GM21515 (cell line): ENCODE measurements around the gene RORC.

Source experiments
- ATAC-seq: cut with Tn5 transposase; IDR thresholded peaks from one replicate; pipeline ENCODE4 v1.9.1; 2021; ENCODE audit not compliant: unreplicated experiment

RORC gene

DNA sequence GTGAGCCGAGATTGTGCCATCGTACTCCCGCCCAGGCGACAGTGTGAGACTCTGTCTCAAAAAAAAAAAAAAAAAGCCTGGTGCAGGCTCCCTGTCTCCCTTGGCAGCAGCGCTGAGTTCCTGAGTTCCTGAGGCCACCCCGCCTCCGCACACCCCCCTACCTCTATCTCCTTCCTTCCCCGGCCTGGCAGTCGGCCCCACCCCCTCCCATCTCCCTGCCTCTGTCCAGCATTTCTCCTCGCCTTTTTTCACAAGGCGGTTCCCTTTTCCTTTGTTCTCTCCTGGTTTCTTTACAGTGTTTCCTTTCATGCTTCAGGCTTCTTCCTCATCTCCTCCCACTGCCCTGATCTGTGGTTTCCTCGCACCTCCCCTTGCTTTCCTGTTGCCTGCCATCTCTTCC lies 2.7 kb downstream of the RORC start:
- ATAC-seq: no peak

DNA sequence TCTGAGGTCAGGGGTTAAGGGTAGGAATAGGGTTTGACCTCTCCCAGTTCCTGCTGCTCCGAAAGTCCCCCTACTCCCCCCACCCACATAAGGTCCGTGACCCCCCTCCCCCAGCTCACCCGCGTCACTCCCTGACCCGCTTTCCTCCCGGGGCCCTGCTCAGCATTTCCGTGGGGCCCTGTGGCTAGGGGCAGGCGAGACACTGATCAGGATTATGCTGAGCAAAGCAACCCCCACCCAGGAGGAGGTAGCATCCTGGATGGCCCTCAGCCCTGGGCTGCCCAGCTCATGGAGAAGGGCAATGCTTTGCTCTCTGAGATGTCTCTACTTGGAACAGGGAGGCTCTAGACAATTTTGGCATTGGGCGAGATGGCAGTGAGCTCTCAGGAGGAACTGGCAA lies 3.7 kb downstream of the RORC start:
- no peak for ATAC-seq

DNA sequence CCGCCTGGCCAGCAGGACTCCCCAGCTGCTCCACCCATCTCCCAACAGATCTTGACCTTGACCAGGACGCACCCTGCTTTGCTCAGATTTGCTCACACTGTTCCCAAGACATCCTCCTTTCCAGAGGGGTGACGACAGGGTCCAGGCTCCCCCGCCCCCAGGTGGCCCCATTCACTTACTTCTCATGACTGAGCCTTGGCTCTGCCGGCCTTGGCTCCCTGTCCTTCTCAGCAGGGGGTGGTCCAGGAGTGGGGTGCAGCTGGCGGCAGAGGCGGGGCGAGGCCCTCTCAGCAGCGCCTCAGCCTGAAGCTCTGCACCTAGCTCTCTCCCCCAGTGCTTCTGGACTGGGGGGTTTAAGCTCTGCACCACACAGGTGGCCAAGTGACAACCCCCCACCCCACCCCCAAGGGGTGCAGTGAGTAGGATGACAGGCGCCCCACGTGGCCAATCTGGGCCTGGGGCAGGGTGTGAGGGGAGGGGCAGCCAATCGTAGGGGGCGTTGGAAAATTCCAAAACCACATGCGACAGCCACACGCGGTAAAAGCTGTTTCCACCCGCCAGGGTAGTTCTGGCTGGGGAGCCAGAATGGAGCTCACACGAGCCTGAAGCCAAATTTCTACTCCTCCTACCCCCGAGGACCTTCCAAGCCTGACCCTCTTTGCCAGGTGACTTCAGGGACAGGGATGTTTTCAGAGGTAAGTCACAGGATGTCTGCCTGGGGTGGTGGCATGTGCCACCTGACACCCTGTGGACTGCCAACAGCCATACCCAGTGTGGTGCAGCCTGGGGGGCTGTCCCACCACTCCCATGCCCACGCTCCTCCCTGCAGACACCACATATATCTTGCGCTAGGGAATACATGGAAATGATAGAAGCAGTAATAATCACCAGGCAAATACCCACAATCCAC lies 5.6 kb downstream of the RORC start:
- ATAC-seq: no peak

DNA sequence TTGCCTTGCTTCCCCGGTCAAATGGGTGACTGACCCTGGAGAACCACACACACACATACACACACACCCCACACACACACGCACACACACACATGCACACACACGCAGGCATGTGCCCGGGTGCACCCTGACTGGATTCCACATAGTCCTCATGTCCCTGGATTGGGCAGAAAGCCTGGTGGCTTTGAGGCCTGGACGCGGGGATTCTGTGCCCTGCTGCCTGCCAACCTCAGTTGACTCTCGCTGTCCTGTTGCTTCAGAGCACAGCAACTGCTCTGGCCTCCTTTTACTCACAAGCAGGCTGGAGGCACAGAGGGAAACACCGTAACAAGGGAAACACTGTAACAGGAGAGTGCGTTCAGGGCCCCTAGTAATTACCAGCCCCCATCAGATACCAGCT lies 6.4 kb downstream of the RORC start:
- ATAC-seq: no peak

DNA sequence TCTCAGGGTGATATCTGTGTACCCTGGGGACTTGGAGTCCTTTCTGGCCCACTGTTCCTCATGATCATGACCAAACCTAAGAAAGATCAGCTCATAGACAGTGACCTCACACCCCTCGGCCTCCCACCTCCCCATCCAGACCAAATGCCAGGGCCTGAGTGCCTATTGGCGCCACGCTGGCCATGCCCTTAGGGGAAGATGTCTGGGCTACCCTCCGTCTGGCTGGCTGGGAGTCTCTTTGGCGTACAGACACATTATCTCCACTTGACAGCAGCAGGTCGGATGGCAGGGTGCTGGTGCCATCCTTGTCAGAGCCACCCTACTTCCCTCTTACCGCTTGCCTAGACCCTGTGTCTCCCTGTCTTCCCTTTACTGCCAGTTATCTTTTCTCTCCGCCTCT lies 8.4 kb downstream of the RORC start:
- ATAC-seq: no peak

DNA sequence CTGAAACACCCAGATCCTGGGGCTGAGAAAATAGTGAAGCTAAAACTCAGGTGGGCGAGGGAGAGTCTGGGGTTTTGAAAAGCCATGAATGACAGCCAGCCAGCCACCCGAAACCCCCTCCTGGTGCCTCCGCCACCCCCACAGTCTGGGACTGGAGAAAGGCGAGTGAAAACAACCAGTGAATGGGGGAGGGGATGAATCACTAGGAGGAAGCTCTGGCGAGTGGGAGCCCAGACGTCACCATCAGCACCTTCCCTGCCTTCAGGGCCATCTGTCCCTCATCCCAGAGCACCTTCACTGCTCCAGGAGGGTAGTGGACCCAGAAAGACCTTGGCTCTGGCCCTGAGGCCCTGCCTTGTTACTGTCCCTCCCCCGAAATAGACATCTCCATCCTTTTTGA lies 9.2 kb downstream of the RORC start:
- ATAC-seq: no peak

DNA sequence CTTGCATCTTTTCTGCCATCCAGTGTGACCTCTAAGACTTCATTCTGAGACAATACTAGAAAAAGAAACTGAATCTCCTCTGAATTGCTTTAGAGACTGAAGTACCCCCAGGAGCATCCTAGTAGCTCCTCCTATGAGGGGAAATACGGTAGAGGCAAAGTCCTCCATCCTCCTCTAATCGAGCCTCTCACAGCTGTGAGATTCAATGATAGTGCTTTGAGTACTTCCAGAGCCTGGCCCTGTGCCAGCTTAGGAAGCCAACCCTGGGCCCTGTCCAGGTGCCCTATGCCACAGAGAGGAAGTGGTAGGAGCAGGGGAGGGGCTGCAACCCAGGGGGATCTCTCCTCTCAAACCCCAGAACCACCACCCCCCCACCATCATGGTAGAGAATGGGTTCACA lies 10.7 kb downstream of the RORC start:
- ATAC-seq: no peak

DNA sequence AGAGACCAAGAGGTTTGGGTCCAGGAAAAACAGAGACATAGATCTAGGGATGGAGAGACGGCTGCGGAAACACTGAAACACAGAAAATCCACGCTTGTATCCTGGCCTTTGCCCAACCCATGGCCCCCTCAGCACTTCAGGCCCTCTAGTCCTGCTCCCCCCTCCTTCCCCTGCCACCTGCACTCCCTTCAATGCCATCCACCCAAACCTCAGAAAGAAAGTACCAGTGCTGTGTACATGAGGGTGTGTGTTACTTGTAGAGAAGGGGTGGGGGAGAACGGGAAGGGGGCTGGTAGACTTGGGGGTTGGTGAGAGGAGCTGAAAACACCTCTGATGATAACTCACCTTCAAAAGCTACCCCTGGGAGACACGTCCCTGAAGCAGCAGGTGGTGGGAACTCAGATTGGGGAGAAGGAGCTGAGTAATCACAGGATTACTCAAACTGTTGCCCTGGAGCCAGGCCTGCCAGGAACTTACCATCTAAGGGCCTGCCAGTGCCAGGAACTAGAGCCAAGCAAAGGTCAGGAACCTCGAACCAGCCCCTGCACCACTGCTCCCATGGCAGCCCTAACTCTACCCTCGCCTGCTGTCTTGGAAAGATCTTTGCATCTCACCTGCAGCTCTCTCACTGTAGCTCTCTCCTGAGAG lies 11.5 kb downstream of the RORC start:
- ATAC-seq: no peak

DNA sequence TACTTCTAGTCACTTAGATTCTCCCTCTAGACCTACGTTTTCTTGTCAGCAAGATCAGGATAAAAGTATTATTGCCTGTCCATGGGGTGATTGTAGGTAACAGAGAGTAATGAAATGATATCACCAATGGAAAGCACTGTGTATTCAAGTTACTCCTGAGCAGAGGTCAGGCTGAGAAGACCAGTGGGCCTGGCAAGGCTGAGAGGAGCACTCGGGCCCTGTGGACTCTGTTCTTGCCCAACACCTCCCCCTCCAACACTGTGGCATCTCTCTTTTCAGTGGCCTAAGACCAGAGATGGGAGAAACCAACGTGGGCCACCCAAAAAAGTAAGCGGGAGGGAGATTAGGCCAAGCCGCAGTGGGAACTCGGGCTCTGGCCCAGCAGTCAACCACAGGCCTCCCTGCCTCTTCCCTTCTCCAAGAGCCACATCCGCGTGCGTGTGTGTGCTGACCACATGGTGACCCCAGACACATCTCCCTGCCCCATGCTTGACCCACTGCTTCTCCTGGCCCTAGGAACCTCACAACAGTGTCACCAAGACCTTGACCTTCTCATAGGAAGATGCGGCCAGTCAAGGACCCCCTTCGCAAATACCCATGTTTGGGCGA lies 12.3 kb downstream of the RORC start:
- no peak for ATAC-seq

DNA sequence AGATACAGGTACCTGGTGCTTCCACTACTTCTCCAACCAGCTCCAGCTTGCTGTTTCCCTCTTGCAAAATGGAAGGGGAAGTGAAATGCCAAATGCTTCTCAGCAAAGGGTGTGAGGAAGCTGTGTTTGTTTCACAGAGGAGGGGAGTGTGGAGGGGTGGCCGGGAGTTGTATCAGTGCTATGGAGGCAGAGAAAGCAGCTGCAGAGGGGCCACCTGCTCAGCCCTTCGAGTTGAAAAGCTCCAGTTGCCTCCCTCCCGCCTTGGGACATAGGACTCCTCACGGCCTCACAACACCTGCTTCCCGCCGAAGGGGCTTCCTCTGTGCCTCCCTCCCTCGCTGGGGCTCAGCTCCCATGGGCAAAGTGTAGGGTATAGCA lies 14.3 kb downstream of the RORC start:
- ATAC-seq: no peak

DNA sequence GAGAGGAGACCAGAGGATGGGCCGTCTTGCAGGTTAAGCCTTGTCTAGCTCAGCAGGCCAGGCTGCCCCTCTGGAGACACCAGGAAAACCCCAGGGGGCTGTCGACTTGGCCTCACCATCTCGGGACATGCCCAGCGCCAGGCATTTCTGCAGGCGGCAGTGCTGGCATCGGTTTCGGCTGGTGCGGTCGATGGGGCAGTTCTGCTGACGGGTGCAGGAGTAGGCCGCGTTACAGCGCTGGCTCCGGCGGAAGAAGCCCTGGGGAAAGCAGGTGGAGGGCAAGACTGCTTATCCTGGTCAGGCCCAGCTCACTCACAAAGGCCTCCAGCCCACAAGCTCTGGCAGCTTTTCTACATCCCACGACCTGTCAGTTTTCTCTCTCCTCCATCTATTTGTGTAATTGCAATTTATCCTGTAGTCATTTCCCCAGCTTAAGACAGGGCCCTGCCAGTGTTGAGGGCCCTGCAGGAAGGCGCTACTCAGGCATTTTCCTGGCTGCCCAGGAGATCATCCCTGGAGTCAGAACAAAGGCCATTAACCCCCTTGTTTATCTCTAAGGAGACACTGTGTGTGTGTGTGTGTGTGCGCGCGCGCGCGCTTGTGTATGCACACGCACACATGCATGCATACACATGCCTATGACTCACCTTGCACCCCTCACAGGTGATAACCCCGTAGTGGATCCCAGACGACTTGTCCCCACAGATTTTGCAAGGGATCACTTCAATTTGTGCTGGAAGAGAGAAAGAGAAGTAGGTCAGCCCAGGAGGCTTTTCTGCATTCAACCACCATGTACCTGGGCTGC lies 14.9 kb downstream of the RORC start:
- ATAC-seq: no peak

DNA sequence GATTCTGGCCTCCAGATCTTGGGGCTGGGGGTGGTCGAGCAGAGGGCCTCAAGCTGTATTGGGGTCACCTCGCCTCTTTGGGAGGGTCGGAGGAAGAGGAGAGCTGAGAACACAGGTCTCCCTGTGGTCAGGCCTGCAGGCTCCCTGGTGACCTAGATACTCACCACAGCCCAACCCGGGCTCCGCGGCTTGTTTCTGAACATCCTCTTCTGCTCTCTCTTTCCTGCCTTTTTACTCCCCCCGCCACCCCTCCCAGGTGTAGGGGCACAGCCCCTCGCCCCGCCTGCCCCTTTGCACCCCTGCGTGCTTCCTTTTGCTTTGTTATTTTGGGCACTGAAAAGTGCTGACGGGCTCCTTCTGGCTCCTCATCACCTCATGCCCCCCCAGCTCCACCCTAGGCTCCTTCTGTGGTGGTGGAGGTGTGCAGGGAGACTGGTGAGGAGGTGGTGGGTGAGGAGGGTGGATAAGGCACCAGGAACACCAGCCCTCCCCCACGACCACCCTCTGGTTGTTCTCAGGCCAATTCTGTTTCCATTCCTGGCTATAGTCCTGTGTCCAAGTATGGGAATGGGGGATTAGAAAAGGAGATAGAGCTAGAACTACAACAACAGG lies 15.8 kb downstream of the RORC start:
- no peak for ATAC-seq

DNA sequence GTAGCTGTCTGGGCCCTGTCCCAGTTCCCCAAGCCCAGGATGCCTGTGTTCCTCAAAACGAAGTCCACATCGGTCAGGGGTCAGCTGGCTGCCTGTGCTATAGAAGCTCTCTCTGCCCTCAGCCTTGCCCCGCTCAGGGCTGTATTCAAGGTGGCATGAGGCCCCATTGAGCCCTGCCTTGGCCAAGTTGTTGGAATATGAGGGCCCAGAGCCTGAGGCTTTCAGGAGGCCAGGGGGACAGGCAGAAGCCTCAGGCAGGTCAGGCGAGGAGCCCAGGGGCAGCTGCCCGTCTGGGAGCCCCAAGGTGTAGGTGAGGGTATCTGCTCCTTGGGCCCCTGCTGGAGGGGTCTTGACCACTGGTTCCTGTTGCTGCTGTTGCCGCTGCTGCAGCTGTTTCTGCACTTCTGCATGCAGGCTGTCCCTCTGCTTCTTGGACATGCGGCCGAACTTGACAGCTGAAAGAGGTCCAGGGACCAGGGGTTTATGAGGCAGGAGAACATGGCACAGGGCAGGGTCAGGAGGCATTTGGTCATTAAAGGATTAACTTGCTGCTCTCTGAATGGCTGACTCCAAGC lies 16.5 kb downstream of the RORC start:
- ATAC-seq: no peak

DNA sequence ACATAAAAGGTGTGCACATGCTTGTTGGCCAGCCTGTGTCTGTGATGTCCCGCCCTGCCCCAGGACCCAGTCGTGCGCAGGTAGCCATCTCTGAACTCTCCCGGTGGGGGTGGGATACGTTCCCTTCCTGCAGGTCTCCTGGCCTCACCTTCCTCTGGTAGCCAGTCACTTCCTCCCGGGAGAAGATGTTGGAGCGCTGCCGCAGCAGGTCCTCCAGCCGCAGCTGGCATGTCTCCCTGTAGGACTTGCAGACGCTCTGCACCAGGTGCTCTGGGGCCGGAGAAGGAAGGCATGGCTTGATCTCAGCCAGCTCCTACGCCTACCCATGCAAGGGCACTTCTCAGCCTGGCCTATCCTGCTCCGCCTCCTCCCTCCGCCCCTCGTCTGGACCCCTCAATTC lies 17.2 kb downstream of the RORC start:
- ATAC-seq: no peak

DNA sequence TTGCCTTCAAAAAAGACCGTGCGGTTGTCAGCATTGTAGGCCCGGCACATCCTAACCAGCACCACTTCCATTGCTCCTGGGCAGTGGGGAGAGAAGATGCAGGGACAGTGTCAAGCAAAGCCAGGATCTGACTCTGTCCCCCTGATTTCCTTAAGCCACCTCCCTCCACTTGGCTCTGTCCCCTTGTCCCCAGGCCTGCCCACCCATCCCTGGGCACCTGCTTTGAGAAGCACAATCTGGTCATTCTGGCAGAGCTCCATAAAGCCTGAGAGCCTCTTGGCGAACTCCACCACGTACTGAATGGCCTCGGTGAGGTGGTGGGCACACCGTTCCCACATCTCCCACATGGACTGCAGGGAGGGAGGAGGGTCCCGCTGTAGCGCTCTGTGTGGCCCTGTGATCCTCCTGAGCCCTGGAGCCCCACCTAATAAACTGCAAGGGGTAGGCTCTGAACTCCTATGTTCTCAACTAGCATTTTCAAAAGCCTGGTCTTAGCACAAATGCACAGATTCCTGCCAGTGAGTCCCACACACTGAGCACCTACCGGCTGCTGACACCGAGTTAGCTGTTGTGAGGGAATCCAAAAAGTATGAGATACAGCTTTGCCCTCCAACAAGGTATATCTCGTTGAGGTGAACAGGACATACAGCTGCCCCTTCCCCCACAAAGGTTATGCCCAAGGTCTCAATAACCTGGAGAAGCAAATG lies 18.2 kb downstream of the RORC start:
- ATAC-seq: no peak

DNA sequence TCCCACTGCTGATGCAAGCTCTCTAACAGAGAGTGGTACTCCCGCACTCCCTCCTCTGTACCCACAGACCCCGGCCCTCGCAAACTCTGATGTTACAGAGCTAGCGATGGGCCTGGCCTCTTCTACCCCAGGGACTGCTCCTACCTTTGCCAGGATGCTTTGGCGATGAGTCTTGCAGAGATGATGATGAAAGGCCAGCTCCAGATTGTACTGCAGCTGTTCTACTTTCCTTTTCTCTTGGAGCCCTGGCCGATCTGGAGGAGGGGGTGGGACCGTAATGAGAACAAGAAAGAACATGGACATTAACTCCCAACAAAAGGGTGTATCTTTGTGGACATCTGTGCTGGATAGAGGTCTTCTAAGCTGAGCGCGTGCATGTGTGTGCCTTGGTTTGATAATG lies 20.4 kb downstream of the RORC start:
- ATAC-seq: no peak

DNA sequence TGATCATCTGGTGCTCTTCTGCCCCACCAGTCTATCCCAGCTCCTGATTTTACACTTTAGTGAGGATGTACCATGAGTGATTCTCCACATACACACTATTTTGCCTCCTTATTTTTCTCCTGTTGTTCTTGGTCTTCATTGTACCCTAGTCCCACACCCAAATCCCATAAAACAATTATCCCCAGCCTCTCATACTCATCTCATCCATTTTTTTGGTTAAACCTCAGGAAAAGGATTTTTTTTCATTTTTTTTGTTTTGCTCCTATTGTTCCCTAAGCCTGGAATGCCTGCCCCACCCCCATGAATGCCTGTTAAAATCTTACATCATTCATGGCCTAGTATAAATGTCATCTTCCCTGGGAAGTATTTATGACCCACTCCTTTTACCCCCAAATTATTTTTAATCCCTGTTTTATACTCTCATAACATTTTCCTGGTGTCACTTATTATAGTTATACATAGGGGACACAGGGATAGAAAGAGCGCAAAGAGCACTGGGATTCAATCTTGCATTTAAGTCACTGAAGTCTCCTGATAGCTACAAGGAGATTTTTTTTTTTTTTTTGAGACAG lies 21.5 kb downstream of the RORC start:
- no peak for ATAC-seq

DNA sequence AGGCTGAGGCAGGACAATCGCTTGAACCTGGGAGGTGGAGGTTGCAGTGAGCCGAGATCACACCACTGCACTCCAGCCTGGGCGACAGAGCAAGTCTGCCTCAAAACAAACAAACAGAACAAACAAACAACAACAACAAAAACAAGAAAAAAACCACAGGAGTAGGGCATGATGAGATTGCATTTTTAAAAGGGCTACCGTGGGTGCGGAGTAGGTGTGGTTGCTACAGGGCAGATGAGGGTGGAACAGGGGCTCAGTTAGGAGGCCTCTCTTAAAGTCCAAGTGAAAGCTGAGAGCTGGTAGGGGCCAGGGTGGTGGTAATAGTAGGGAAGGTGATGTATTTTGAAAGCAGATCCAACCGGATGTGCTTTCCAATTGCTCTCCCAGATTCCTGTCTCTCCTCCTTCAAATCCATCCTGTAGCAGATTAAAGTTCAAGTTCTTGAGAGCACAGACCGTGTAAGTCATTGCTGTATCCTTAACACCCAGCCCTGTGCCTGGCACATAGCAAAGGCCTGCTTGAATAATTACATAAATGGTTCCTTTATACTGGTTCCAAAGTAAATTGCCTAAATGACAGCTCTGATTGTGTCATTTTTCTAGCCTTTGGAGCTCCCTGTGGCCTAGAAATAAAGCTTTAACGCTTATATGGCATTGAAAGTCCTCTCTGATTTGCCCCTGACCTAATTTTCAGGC lies 22.2 kb downstream of the RORC start:
- no peak for ATAC-seq

DNA sequence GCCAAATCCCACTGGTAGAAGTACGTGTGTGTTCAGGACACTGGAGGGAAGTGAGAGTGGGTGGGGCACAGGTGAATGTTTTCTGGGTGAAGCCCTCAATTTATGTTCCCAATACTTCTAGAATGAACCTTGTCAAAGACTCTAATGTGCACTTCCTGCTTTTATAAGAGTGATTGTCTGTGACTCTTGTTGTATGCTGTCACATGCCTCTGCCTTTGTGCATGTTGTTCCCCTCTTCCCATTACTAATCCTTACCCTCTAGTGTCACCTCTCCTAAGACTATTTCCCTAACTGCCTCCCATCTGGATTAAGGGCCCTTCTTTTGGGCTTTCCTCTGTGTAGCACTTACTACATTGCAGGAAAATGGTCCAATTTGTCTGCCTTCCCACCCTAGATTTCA lies 23.8 kb downstream of the RORC start:
- no peak for ATAC-seq
